ENCODE data around the gene KRTAP9-4.
"Not testable (repeated sequence)": the region's sequence is repeated elsewhere in the genome, so short reads cannot be mapped to it uniquely, and the experiment has no call there.

KRTAP9-4 gene, protein sequence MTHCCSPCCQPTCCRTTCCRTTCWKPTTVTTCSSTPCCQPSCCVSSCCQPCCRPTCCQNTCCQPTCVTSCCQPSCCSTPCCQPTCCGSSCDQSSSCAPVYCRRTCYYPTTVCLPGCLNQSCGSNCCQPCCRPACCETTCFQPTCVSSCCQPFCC

DNA sequence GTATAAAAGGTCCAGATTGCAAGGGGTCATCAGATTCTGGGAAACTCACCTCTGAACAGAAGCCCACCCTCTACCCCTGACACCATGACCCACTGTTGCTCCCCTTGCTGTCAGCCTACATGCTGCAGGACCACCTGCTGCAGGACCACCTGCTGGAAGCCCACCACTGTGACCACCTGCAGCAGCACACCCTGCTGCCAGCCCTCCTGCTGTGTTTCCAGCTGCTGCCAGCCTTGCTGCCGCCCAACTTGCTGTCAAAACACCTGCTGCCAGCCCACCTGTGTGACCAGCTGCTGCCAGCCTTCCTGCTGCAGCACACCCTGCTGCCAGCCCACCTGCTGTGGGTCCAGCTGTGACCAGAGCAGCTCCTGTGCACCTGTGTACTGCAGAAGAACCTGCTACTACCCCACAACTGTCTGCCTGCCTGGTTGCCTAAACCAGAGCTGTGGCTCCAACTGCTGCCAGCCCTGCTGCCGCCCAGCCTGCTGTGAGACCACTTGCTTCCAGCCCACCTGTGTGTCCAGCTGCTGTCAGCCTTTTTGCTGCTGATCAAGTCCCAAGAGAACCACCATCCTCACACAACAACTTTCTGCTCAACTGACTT lies at the start of gene KRTAP9-4:
Gene KRTAP9-4 (plus strand): TSS at position 51 of the 604 bp plus-strand sequence. CDS start 34 bp downstream, at position 85.
- not testable (repeated sequence) for DNase-seq

DNA sequence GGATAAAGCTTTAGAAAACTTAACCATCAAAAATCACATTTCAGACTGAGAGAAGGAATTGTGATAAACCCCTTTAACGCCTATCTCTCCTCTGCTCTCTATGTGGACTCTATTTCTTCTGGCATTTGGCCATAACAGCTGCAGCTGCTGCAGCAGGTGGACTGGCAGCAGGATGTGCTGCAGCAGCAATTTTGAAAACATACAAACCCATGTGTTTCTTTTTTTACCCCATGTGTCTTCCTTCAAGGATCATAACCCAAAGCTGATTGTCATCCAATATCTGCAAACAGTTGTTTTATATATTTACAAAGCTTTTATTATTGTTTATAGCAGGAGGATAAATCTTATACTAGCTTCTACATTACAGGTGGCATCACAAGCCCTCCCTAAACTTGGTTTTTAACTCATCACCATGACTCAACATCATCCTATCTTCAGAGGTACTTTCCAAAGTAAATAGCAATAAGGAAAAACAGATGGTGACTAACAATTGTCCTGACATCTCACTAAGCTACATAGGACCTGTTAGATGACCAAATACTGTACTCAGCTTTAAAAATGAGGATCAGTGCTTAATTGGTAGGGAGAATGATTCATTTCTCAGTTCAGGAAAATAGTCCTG lies 37.5 kb upstream of the KRTAP9-4 start:
- no peak for DNase-seq

DNA sequence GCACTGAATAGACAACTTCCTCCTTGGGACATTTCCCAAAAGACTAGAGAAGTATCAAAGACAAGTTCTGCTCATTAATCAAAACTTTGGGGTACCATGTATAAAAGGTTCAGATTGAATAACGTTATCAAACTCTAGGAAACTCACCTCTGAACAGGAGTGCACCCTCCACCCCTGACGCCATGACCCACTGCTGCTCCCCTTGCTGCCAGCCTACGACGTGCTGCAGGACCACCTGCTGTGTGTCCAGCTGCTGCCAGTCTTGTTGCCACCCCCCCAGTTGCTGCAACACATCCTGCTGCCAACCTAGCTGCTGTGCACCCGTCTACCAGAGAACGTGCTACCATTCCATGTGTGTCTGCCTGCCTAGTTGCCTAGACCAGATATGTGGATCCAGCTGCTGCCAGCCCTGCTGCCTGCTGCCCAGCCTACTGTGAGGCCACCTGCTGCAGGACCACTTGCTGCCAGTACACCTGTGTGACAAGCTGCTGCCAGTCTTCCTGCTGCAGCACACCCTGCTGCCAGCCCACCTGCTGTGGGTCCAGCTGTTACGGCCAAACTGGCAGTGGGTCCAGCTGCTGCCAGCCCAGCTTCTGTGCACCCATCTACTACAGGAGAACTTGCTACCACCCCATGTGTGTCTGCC lies 36.8 kb upstream of the KRTAP9-4 start:
- DNase-seq, result no peak

DNA sequence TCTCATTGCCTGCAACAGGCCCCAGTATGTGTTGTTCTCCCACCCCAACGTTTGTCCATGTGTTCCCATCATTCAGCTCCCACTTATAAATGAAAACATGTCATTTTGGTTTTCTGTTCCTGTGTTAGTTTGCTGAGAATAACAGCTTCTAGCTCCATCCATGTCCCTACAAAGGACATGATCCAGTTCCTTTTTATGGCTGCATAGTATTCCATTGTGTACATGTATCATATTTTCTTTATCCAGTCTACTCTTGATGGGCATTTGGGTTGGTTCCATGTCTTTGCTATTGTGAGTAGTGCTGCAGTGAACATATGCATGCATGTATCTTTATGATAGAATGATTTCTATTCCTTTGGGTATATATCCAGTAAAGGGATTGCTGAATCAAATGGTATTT lies 33.8 kb upstream of the KRTAP9-4 start:
- no peak for DNase-seq

DNA sequence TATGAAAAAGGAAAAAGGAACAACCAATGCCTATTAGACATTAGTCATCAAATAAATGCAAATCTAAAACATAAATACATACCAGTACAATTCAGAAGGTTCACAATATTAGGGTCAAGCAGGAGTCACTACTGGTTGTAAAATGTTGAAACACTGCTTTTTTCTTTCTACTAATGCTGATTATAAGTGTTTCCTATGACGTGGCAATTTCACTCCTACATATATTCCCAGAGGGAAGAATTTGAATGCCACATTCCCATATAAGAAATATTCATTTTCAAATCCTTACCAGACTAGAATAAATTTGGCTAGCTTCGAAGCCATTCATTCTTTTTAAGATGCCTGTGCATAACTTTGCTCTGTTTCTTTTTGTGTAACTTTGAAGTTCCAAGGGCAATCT lies 25.7 kb upstream of the KRTAP9-4 start:
- no peak for DNase-seq

DNA sequence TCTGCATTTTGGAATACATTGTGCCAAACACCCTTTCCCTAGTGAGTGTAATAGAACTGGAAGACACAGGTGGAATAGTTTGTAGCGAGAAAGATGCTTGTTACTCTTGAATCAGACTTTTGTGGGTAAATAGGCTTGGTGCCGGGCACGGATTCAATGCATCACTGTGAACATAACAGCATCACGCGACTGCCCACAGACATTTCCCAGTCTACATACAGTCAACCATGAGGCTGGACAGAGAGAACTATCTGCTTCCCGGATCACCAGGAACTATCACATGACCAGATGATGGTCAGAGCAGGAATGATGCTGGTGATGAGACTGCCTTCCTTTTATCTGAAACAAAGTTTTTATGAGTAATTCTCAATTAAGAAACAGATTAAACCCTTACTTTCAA lies 23.4 kb upstream of the KRTAP9-4 start:
- no peak for DNase-seq

DNA sequence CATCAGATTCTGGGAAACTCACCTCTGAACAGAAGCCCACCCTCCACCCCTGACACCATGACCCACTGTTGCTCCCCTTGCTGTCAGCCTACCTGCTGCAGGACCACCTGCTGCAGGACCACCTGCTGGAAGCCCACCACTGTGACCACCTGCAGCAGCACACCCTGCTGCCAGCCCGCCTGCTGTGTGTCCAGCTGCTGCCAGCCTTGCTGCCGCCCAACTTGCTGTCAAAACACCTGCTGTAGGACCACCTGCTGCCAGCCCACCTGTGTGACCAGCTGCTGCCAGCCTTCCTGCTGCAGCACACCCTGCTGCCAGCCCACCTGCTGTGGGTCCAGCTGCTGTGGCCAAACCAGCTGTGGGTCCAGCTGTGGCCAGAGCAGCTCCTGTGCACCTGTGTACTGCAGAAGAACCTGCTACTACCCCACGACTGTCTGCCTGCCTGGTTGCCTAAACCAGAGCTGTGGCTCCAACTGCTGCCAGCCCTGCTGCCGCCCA lies 22.8 kb upstream of the KRTAP9-4 start, which contains the start of gene KRTAP9-2:
Gene KRTAP9-2 (plus strand): TSS at position 51 of the 498 bp plus-strand sequence. CDS start 7 bp downstream, at position 58.
- DNase-seq, result not testable (repeated sequence)

DNA sequence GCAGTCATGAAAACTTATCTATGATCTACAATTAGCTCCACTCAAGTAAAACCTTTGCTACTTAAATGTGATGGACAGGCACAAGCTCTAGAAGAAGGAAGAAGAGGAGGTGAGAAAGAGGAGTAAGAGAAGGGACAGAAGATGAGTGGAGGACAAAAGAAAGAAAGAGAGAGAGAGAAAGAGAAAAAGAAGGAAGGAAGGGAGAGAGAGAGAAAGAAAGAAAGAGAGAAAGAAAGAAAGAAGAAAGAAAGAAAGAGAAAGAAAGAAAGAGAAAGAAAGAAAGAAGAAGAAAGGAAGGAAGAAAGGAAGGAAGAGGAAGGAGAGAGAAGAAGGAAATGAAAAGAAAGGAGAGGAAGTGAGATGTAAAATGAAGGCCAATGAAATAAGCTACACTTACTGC lies 19.4 kb upstream of the KRTAP9-4 start:
- DNase-seq, result no peak

DNA sequence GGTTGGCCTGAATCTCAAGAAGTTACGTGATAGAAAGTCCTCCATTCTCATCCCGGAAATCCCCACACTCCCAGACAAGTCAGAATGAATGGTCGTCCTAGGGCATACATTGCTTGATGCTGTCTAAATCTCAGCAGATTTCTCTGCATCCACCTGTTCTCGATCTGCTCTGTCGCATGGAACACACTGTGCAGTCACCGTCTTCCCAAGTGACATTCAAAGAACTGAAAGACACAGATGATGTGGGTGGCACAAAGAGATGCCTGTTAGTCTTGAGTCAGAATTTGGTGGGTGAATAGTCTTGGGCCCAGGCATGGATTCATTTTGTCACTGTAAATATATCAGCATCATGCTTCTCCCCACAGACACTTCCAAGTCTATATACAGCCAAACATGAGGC lies 17.8 kb upstream of the KRTAP9-4 start:
- DNase-seq, result no peak

DNA sequence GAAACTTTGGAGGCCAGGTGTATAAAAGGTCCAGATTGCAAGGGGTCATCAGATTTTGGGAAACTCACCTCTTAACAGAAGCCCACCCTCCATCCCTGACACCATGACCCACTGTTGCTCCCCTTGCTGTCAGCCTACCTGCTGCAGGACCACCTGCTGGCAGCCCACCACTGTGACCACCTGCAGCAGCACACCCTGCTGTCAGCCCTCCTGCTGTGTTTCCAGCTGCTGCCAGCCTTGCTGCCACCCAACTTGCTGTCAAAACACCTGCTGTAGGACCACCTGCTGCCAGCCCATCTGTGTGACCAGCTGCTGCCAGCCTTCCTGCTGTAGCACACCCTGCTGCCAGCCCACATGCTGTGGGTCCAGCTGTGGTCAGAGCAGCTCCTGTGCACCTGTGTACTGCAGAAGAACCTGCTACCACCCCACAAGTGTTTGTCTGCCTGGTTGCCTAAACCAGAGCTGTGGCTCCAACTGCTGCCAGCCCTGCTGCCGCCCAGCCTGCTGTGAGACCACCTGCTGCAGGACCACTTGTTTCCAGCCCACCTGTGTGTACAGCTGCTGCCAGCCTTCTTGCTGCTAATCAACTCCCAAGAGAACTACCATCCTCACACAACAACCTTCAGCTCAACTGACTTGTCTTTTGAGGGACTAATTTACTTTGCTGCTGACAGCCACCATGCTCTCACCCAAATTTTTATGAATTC lies 16.9 kb upstream of the KRTAP9-4 start, which contains the start of gene KRTAP9-3:
Gene KRTAP9-3 (plus strand): TSS at position 51 of the 707 bp plus-strand sequence. CDS start 53 bp downstream, at position 104.
- not testable (repeated sequence) for DNase-seq

DNA sequence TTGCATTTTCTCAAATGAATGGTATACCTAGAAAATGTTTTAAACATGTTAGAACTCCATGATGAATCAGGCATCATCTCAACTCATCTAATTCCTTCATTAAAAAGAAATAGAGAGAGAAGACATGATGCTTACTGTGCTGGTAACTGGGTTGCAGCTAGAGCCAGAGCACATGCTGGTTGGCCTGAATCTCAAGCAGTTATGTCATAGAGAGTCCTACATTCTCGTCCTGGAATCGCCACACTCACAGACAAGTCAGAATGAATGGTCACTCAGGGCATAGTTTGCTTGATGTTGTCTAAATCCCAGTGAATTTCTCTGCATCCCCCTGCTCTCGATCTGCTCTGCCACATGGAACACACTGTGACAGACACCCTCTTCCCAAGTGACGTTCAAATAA lies 12.4 kb upstream of the KRTAP9-4 start:
- not testable (repeated sequence) for DNase-seq

DNA sequence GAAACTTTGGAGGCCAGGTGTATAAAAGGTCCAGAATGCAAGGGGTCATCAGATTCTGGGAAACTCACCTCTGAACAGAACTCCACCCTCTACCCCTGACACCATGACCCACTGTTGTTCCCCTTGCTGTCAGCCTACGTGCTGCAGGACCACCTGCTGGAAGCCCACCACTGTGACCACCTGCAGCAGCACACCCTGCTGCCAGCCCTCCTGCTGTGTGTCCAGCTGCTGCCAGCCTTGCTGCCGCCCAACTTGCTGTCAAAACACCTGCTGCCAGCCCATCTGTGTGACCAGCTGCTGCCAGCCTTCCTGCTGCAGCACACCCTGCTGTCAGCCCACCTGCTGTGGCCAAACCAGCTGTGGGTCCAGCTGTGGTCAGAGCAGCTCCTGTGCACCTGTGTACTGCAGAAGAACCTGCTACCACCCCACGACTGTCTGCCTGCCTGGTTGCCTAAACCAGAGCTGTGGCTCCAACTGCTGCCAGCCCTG lies 11.5 kb upstream of the KRTAP9-4 start, which contains the start of gene KRTAP9-8:
Gene KRTAP9-8 (plus strand): TSS at position 51 of the 489 bp plus-strand sequence. CDS start 53 bp downstream, at position 104.
- not testable (repeated sequence) for DNase-seq

DNA sequence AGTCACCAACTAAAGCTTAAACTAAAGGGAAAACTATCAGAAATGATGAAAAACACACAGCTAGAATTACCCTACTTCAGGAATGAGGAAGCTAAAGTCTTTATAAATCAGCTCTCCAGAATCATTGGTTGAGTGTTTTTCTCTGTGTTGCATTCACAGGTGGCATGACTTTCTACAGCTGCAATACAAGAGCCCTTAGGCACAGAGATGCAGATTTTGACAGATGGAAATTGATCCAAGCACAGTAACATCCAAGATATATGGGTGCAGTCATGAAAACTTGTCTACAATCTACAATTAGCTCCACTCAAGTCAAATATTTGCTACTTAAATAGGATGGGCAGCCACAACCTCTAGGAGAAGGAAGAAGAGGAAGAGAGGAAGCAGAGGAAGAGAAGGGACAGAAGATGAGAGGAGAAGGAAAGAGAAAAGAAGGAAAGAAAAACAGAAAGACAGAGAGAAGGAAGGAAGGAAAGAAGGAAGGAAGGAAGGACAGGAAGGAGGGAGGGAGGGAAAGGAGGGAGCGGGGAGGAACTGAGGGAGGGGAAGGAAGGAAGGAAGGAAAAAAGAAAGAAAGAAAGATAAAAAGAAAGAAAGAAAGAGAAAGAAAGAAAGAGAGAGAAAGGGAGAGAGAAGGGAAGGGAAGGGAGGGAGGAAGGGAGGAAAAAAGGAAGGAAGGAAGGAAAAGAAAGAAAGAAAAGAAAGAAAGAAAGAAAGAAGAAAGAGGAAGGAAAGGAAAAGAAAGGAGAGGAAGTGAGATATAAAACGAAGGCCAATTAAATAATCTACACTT lies 2.3 kb upstream of the KRTAP9-4 start:
- DNase-seq, result not testable (repeated sequence)

DNA sequence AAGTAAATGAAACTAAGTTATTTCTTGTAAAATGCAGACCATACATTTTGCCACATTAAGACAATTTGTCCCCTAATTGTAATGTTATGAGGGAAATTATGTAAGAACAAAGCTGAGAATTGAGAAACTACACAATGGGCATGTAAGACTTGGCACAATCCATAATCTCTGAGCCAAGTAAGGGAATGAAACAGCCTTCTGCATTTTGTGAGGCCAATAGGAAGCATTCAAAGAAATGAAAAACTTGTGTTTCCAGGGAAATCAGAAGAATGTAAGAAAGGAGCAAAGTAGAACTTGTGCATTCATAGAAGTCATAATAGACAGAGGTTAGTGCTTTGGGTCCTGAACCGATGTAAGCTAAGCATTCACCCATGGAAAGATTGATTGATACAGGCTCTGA lies 1.8 kb downstream of the KRTAP9-4 start:
- no peak for DNase-seq

DNA sequence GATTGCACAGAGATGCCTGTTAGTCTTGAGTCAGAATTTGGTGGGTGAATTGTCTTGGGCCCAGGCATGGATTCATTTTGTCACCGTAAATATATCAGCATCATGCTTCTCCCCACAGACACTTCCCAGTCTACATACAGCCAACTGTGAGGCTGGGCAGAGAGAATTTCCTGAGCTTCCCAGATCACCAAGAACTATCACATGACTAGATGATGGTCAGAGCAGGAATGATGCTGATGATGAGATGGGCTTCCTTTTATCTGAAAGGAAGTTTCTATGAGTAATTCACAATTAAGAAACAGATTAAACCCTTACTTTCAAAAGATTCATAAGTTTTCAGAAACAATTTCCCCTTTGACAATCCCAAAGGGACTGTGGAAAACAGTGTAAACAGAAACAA lies 5.4 kb downstream of the KRTAP9-4 start:
- DNase-seq, result no peak

DNA sequence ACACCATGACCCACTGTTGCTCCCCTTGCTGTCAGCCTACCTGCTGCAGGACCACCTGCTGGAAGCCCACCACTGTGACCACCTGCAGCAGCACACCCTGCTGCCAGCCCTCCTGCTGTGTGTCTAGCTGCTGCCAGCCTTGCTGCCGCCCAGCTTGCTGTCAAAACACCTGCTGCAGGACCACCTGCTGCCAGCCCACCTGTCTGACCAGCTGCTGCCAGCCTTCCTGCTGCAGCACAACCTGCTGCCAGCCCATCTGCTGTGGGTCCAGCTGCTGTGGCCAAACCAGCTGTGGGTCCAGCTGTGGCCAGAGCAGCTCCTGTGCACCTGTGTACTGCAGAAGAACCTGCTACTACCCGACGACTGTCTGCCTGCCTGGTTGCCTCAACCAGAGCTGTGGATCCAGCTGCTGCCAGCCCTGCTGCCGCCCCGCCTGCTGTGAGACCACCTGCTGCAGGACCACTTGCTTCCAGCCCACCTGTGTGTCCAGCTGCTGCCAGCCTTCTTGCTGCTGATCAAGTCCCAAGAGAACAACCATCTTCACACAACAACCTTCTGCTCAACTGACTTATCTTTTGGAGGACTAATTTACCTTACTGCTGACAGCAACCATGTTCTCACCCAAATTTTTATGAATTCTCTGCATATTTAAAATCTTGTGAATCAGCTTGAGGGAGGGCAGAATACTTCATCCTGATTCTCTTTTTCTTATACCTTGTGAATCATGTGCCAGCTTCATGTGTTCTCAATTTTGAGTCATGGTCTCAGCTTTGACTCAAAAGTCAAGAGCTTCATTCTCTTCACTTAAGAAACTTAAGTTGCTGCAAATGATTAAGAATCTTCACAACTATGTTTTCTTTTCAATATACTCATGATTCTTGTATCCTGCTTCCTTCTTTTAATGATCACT lies 6.1 kb downstream of the KRTAP9-4 start, which contains the start of gene KRTAP9-9:
Gene KRTAP9-9 (plus strand): TSS at position 4 of the 910 bp plus-strand sequence.
- DNase-seq, result not testable (repeated sequence)

DNA sequence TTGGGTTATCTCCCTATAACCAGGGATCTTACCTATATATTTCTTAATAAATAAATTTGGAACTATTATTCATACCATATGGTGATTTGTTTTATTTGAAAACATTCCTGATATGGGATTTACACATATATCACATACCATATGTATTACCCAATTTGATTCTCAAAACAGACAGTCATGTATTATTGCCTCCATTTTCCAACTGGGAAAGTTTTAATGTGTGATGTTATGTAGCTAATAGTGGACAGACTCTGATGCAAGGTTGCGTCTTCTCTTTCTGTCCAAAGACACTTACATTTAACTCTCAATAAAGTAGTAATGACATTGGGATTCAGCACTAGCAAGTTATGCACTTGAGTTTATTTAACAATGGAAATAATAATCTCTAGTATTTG lies 6.8 kb downstream of the KRTAP9-4 start:
- no peak for DNase-seq

DNA sequence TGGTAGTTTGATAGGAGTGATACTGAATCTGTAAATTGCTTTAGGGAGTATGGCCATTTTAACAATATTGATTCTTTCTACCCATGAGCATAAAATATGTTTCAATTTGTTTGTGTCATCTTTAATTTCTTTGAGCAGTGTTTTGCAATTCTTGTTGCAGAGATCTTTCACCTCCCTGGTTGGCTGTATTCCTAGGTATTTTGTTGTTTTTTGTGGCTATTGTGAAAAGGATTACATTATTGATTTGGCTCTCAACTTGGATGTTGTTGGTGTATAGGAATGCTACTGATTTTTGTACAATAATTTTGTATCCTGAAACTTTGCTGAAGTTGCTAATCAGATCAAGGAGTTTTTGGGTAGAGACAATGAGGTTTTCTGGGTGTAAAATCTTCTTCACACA lies 8.9 kb downstream of the KRTAP9-4 start:
- no peak for DNase-seq

DNA sequence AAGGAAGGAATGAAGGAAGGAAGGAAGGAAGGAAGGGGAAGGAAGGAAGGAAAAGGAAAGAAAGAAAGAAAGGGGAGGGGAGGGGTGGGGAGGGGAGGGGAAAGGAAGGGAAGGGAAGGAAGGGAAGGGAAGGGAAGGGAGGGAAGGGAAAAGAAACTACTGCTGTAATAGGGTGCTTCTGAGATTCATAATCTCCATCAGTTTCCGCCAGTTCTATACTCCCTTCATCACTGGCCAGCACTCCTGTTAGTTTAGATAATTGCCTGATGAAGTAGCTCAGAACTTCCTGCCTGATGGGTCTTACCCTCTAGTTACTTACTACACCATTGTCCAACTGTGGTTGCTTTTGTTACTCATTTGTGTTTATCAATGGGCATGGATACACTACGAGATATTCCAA lies 13.7 kb downstream of the KRTAP9-4 start:
- DNase-seq, result no peak

DNA sequence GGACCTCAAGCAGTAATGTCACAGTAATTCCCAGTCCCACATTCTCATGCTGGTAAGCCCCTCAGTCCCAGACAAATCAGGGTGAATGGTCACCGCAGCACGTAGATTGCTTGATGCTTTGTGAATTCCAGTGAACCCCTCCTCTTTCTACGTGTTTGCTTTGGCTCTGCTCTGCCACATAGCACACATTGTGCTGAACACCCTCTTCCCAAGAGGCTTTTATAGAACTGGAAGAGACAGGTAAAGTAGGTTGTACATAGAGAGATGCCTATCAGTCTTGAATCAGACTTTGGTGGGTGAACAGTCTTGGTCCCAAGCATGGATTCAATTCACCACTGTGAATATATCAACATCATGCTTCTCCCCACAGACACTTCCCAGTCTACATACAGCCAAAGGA lies 15.1 kb downstream of the KRTAP9-4 start:
- no peak for DNase-seq

Measured in NCI-H2171 (cell line).